Regular cardiac myocyte (primary cell): ENCODE data around the gene RPTN. TPM values are rescaled to one million over a fixed set of nuclear protein-coding genes. Genes with fewer than 3 reads are reported as not detected.

Experiments used
- total RNA-seq: library from RNA; depleted of rRNA; stranded (reverse); fragments of >200 nt; gene quantifications from 2 replicates; pipeline ENCODE4 v1.2.3, GENCODE V29; 2014

The RPTN gene, protein sequence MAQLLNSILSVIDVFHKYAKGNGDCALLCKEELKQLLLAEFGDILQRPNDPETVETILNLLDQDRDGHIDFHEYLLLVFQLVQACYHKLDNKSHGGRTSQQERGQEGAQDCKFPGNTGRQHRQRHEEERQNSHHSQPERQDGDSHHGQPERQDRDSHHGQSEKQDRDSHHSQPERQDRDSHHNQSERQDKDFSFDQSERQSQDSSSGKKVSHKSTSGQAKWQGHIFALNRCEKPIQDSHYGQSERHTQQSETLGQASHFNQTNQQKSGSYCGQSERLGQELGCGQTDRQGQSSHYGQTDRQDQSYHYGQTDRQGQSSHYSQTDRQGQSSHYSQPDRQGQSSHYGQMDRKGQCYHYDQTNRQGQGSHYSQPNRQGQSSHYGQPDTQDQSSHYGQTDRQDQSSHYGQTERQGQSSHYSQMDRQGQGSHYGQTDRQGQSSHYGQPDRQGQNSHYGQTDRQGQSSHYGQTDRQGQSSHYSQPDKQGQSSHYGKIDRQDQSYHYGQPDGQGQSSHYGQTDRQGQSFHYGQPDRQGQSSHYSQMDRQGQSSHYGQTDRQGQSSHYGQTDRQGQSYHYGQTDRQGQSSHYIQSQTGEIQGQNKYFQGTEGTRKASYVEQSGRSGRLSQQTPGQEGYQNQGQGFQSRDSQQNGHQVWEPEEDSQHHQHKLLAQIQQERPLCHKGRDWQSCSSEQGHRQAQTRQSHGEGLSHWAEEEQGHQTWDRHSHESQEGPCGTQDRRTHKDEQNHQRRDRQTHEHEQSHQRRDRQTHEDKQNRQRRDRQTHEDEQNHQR
- total RNA-seq: under 0.01 TPM in 2 replicates

DNA sequence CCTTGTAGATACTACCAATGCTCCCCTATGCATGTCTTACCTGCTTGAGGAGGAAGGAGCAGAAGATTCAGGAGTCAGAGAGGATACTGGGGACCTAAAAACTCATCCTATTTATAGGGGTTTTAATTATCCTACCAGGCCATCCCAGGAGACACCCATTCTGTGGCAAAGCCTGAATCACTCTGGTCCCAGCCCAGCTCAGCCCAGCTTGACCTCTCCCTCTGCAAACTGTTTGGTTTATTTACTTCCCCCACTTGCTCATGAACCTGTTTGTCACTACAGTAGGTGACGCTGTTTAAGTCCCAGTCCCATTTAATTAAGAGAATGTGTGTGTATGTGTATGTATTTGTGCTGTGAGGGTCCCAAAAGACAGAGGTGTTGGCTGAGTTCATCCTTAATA, at the start of gene RPTN:
TSS of gene RPTN (minus strand) at position 85 of the 400 bp plus-strand sequence. CDS start 1,339 bp downstream, outside the sequence.

DNA sequence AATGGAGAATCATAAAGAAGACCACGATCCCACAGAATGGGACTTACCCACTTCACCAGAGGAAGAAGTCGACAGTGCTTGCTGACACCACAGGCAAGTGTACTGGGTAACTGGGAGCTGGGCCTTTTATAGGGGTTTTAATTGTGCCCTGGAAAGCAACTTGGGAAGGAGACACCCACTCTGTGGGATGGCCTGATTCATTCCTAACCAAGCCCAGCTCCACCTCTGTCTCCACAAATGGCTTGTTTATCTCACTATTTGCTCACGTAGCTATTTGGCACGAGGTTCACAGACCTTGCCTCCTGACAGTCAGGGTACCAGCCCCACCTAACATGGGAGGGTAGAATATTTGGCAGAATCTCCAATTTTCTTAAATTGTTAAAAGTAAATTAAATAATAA, 43.7 kb downstream of the RPTN start, which contains the start of gene TCHH:
TSS of gene TCHH (minus strand) at position 101 of the 400 bp plus-strand sequence. CDS start 1,364 bp downstream, outside the sequence.

Other genes with a start within 250 kb of the RPTN start
- 6.8 and 8.4 TPM in 2 replicates for gene THEM4, start 249.7 kb downstream of the RPTN start, total RNA-seq
- gene S100A10, start 165.4 kb downstream of the RPTN start, total RNA-seq: 50.8 and 85.4 TPM in 2 replicates
- 33.3 and 38.5 TPM in 2 replicates for gene S100A11, start 122.2 kb downstream of the RPTN start, total RNA-seq
- not detected in 2 replicates for gene TCHHL1, start 70.2 kb downstream of the RPTN start, total RNA-seq
- gene TCHH, start 43.8 kb downstream of the RPTN start, total RNA-seq: under 0.01 TPM in 1 of 2 replicates, not detected in the other
- not detected in 2 replicates for gene HRNR, start 65.0 kb upstream of the RPTN start, total RNA-seq
- under 0.01 TPM in 2 replicates for gene FLG, start 166.0 kb upstream of the RPTN start, total RNA-seq
- gene FLG2, start 200.8 kb upstream of the RPTN start, total RNA-seq: not detected in 2 replicates